GM12891 (cell line): ENCODE data around the gene CLMP.

Experiments
- POLR2A ChIP-seq: IDR thresholded peaks from 2 replicates; pipeline ENCODE4 v1.6.1; 2011; ENCODE audit warnings: low read depth, low read length, control low read depth
- POLR2AphosphoS5 ChIP-seq: IDR thresholded peaks from 2 replicates; pipeline ENCODE4 v1.6.1; 2011; ENCODE audit warnings: low read depth, low read length, control low read depth
- SPI1 ChIP-seq: IDR thresholded peaks from 2 replicates; pipeline ENCODE4 v1.6.1; 2011; ENCODE audit warnings: low read depth, low read length, control low read depth
- TAF1 ChIP-seq: IDR thresholded peaks from 2 replicates; pipeline ENCODE4 v1.6.1; 2011; ENCODE audit warnings: low read depth, low read length, control low read depth

DNA sequence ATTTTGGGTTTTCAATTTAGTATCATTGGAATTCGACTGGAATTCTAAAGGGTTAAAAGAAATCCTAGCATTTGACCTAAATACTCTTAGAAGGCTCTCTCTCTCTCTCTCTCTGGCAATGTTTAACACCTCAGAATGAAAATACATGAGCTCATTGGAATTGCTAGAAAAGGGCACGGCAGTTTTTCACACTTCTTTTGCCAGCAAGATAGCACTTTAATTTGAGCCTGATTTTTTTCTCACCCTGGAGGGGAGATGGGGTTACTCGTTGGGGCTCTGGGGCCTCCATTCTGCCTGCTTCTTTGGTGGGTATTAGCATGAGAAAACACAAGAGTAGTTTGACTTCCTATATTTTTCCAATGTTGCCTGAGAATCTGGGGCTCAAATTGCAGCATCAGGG, 22.8 kb upstream of the CLMP start:
- TF ChIP-seq POLR2AphosphoS5 (no peak), POLR2A (no peak), TAF1 (no peak), SPI1 (no peak)
